ACC112 (cell line): ENCODE data around the gene HOOK2.

Experiments
- H2AFZ ChIP-seq: fragments of 200-600 bp; sonication (generic); one replicate; pipeline ENCODE4 v1.6.0; 2017; ENCODE audit warnings: antibody characterized with exemption, low read length; ENCODE audit not compliant: unreplicated experiment
- H3K27ac ChIP-seq: fragments of 200-600 bp; sonication (generic); 2 replicates; pipeline ENCODE4 v1.5.1; 2014; ENCODE audit warnings: low read depth, mild to moderate bottlenecking, antibody characterized with exemption, low read length, moderate library complexity
- H3K27me3 ChIP-seq: fragments of 200-600 bp; sonication (generic); 2 replicates; pipeline ENCODE4 v1.6.1; 2014; ENCODE audit warnings: mild to moderate bottlenecking, antibody characterized with exemption, low read length, moderate library complexity, mixed read lengths; ENCODE audit not compliant: insufficient read depth
- H3K36me3 ChIP-seq: fragments of 200-600 bp; sonication (generic); 2 replicates; pipeline ENCODE4 v1.6.1; 2016; ENCODE audit warnings: mild to moderate bottlenecking, antibody characterized with exemption, low read length, moderate library complexity, mixed read lengths; ENCODE audit not compliant: insufficient read depth
- H3K4me1 ChIP-seq: fragments of 200-600 bp; sonication (generic); one replicate; pipeline ENCODE4 v1.6.1; 2016; ENCODE audit warnings: low read length, mixed read lengths; ENCODE audit not compliant: insufficient read depth, unreplicated experiment, control insufficient read depth
- H3K4me3 ChIP-seq: fragments of 200-600 bp; sonication (generic); 2 replicates; pipeline ENCODE4 v1.5.1; 2014; ENCODE audit warnings: mild to moderate bottlenecking, low read depth, low read length
- H3K79me2 ChIP-seq: fragments of 200-600 bp; sonication (generic); one replicate; pipeline ENCODE4 v1.6.0; 2016; ENCODE audit warnings: low read length; ENCODE audit not compliant: control insufficient read depth, unreplicated experiment, insufficient read depth

Gene HOOK2

GRCh38 chr19:12786952-12787351, 11.6 kb upstream of the HOOK2 start:
- H3K27me3 ChIP-seq, result no peaks in the 10 kb centered on the region
- H2AFZ ChIP-seq, result no peak overlapping the region
- peaks cover 65% of the 10 kb centered on the region for H3K4me1 ChIP-seq
- H3K36me3 ChIP-seq, result no peaks in the 10 kb centered on the region
- H3K4me3 ChIP-seq, result no peak overlapping the region
- H3K79me2 ChIP-seq, result peaks cover 6% of the 10 kb centered on the region
- no peak overlapping the region for H3K27ac ChIP-seq

DNA sequence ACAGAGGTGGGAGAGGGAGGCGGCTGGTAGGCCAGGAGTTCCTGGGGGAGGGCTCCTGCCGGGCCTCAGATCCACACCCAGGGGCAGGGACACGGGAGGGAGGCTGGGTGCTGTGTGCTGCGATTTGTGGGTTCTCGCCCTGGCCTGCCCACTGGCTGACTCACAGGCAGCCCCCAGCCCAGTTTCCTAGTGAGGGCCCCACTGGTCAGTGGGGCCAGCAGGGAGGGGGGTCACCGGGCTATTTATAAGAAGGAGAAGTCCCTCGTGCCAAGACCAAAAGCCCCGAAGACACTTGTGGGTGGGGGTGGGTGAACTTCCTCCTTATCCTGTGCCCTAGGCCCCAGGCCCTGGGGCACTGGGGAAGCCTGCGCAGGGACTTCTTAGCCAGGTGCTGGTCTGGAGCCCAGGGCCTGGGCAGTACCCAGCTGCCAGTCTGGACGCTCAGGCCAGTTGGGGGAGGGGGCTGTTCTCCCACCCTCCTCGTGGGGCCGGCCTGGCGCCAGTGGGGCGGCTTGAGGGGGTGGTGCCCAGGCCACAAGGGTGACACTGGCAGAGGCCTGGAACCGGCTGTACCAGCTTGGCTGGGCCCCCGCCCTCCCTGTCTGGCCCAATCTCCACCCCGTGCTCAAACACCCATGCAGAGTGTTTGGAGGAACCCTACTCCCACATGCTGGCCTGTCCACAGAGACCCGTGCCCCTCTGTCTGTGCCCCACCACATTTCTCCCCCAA, 11.0 kb upstream of the HOOK2 start:
- H3K27ac ChIP-seq, result peak overlapping the region; percentile 44; the same call in 1 of the 2 replicates
- H2AFZ ChIP-seq, result no peak overlapping the region
- H3K4me1 ChIP-seq, result peaks cover 68% of the 10 kb centered on the region
- no peaks in the 10 kb centered on the region for H3K79me2 ChIP-seq
- H3K4me3 ChIP-seq, result no peak overlapping the region
- H3K36me3 ChIP-seq, result no peaks in the 10 kb centered on the region
- H3K27me3 ChIP-seq, result no peaks in the 10 kb centered on the region

DNA sequence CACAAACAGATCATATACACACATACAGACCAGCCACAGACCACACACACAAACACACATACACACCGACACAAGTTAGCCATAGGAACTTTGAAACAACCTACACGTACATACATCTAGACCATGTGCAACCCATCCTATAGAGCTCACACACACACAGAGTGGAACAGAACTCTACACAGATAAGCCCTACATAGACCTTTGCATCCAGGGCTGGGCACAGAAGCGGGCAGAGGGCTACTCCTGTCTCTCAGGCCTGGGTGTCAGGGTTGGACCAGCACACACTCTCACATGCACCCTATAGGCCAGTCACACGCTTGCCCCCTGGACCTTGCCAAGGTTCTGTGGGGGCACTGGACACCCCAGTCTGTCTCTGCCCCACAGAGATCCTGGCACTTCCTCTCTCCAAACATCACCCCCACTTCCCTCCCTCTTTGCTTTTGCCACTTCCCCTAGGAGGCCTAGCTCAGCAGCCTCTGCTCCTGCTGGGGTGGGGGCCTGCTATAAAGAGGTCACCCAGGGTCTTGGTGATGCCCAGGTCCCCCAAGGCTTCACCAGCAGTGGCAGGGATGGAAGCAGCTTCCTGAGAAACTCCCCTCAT, 10.2 kb upstream of the HOOK2 start:
- no peaks in the 10 kb centered on the region for H3K79me2 ChIP-seq
- H3K4me1 ChIP-seq, result peaks cover 63% of the 10 kb centered on the region
- H3K27ac ChIP-seq, result peak overlapping the region; percentile 44
- no peak overlapping the region for H2AFZ ChIP-seq
- no peaks in the 10 kb centered on the region for H3K27me3 ChIP-seq
- no peaks in the 10 kb centered on the region for H3K36me3 ChIP-seq
- H3K4me3 ChIP-seq, result no peak overlapping the region

GRCh38 chr19:12784871-12785430, 9.6 kb upstream of the HOOK2 start:
- H3K27ac ChIP-seq, result peak overlapping the region; percentile 92; the same call in 1 of the 2 replicates
- no peak overlapping the region for H3K4me3 ChIP-seq
- peaks cover 60% of the 10 kb centered on the region for H3K4me1 ChIP-seq
- H3K27me3 ChIP-seq, result no peaks in the 10 kb centered on the region
- no peak overlapping the region for H2AFZ ChIP-seq
- no peaks in the 10 kb centered on the region for H3K36me3 ChIP-seq
- H3K79me2 ChIP-seq, result no peaks in the 10 kb centered on the region

GRCh38 chr19:12784394-12784870, 9.1 kb upstream of the HOOK2 start:
- no peaks in the 10 kb centered on the region for H3K27me3 ChIP-seq
- peak overlapping the region; percentile 92 for H3K27ac ChIP-seq
- no peak overlapping the region for H2AFZ ChIP-seq
- no peaks in the 10 kb centered on the region for H3K79me2 ChIP-seq
- H3K4me3 ChIP-seq, result no peak overlapping the region
- no peaks in the 10 kb centered on the region for H3K36me3 ChIP-seq
- H3K4me1 ChIP-seq, result peaks cover 63% of the 10 kb centered on the region

DNA sequence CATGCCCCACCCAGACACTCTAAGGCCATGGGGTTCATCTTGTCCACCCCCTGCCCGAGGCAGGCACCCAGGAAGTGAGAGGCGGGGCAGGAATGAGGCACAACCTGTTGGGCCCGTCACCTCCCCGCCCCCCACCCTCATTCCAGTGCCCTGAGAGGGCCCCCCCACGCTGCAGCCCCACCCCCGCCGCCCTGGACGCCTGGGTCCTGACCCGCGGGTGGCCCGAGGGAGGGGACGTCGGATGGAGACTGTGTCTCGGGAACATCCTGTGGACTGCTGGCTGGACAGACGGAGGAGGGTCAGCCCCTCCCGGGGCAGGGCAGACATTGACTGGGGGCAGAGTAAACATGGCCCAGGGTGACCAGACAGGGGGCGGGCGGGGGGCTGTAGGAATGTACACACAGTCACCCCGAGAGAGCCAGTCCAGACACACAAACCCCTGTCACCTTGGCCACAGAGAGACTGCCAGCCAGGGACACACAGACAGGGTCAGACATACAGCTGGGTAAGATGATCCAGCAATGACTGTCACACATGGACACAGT, 8.6 kb upstream of the HOOK2 start:
- H3K36me3 ChIP-seq, result no peaks in the 10 kb centered on the region
- no peaks in the 10 kb centered on the region for H3K79me2 ChIP-seq
- no peak overlapping the region for H2AFZ ChIP-seq
- peaks cover 63% of the 10 kb centered on the region for H3K4me1 ChIP-seq
- H3K27ac ChIP-seq, result peak overlapping the region; percentile 92
- no peaks in the 10 kb centered on the region for H3K27me3 ChIP-seq
- no peak overlapping the region for H3K4me3 ChIP-seq

DNA sequence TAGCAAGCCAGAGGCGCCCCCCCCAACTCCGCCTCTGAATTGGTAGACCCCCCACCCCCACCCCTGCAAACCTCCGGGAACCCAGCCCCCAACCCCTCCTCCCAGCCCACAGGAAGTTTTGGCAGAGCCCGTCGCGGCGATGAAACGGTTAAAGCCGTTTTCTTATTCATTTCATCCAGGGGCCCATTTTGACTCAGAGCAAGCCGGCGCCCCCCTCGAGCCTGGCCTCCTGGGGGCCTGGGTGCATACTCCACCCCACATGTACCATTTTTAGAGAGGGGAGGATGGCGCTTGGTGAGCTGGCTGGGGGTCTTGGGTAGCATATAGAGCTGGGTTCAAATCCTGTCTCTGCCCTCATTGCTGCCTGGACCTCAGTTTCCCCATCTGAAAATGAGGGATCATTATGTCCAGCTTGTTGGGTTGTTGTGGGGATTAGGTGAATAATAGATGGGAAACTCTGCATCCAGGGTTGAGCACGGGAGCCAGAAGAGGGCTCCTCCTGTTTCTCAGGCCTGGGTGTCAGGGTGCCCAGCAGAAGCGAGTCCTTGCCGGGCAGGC, 8.0 kb upstream of the HOOK2 start:
- Histone ChIP-seq H3K27ac (peak overlapping the region; percentile 92), H3K79me2 (no peaks in the 10 kb centered on the region), H3K4me3 (peak overlapping the region; percentile 74; the same call in 1 of the 2 replicates), H2AFZ (no peak overlapping the region), H3K36me3 (no peaks in the 10 kb centered on the region), H3K4me1 (peaks cover 63% of the 10 kb centered on the region), H3K27me3 (no peaks in the 10 kb centered on the region)

- Histone ChIP-seq H3K4me1 (peaks cover 59% of the 10 kb centered on the region), H2AFZ (peak overlapping the region; percentile 14), H3K4me3 (peak overlapping the region; percentile 74), H3K27ac (peak overlapping the region; percentile 92), H3K79me2 (no peaks in the 10 kb centered on the region), H3K27me3 (no peaks in the 10 kb centered on the region), H3K36me3 (no peaks in the 10 kb centered on the region)
These were observed 7.3 kb upstream of the HOOK2 start for GRCh38 chr19:12782424-12783290.

- H3K27me3 ChIP-seq, result no peaks in the 10 kb centered on the region
These were observed 6.7 kb upstream of the HOOK2 start for GRCh38 chr19:12782174-12782423.

More at GRCh38 chr19:12782174-12782423, 6.7 kb upstream of the HOOK2 start:
- no peaks in the 10 kb centered on the region for H3K36me3 ChIP-seq
- H2AFZ ChIP-seq, result no peak overlapping the region
- H3K27ac ChIP-seq, result peak overlapping the region; percentile 92
- H3K4me1 ChIP-seq, result peaks cover 59% of the 10 kb centered on the region
- peak overlapping the region; percentile 74 for H3K4me3 ChIP-seq
- no peaks in the 10 kb centered on the region for H3K79me2 ChIP-seq
